HepG2 (cell line): ENCODE results near the gene COPS7A. TPM values are rescaled to one million over a fixed set of nuclear protein-coding genes. Genes with fewer than 3 reads are reported as not detected.

Experiments
- DNMT1 ChIP-seq: sonication (generic); formaldehyde crosslinking; IDR thresholded peaks from 2 replicates; pipeline ENCODE4 v1.5.1; 2020; ENCODE audit warnings: mild to moderate bottlenecking, missing genetic modification reagents
- FOXM1 ChIP-seq: sonication (generic); formaldehyde crosslinking; IDR thresholded peaks from 2 replicates; pipeline ENCODE4 v1.5.0; 2020; ENCODE audit warnings: missing genetic modification reagents
- GABPB1 ChIP-seq: IDR thresholded peaks from 2 replicates; pipeline ENCODE4 v1.6.1; 2016; ENCODE audit warnings: mild to moderate bottlenecking, missing genetic modification reagents, moderate library complexity, missing compliant biosample characterization
- IKZF4 ChIP-seq: sonication (generic); formaldehyde crosslinking; IDR thresholded peaks from 2 replicates; pipeline ENCODE4 v1.5.1; 2020; ENCODE audit warnings: borderline replicate concordance, mild to moderate bottlenecking, low read depth, missing genetic modification reagents; ENCODE audit errors: not compliant biosample characterization
- JDP2 ChIP-seq: sonication (generic); formaldehyde crosslinking; IDR thresholded peaks from 2 replicates; pipeline ENCODE4 v1.8.1; 2022; ENCODE audit warnings: missing genetic modification reagents, borderline replicate concordance
- NCOA2 ChIP-seq: sonication (generic); formaldehyde crosslinking; IDR thresholded peaks from 2 replicates; pipeline ENCODE4 v1.8.0; 2022; ENCODE audit warnings: inconsistent platforms
- POLR2AphosphoS5 ChIP-seq: IDR thresholded peaks from 2 replicates; pipeline ENCODE4 v1.6.1; 2012; ENCODE audit warnings: low read depth, low read length
- SSRP1 ChIP-seq: IDR thresholded peaks from 2 replicates; pipeline ENCODE4 v1.6.1; 2016; ENCODE audit warnings: control low read depth
- TAF1 ChIP-seq: sonication (generic); formaldehyde crosslinking; IDR thresholded peaks from 2 replicates; pipeline ENCODE4 v1.4.0; 2020; ENCODE audit warnings: missing genetic modification reagents
- ZFP82 ChIP-seq: sonication (generic); formaldehyde crosslinking; IDR thresholded peaks from 2 replicates; pipeline ENCODE4 v1.5.1; 2020; ENCODE audit warnings: mild to moderate bottlenecking, missing genetic modification reagents, borderline replicate concordance
- ZFYVE20 ChIP-seq: sonication (generic); formaldehyde crosslinking; IDR thresholded peaks from 2 replicates; pipeline ENCODE4 v1.8.0; 2023; ENCODE audit warnings: low read depth, mild to moderate bottlenecking, moderate library complexity, missing genetic modification reagents, borderline replicate concordance
- ZNF263 ChIP-seq: sonication (generic); formaldehyde crosslinking; IDR thresholded peaks from 2 replicates; pipeline ENCODE4 v1.4.0; 2020; ENCODE audit warnings: missing genetic modification reagents
- ZNF580 ChIP-seq: IDR thresholded peaks from 2 replicates; pipeline ENCODE4 v1.6.1; 2016; ENCODE audit warnings: low read depth, borderline replicate concordance
- ZNF746 ChIP-seq: sonication (generic); formaldehyde crosslinking; IDR thresholded peaks from 2 replicates; pipeline ENCODE4 v1.8.0; 2022; ENCODE audit warnings: mild to moderate bottlenecking, missing genetic modification reagents
- ZSCAN25 ChIP-seq: sonication (generic); formaldehyde crosslinking; IDR thresholded peaks from 2 replicates; pipeline ENCODE4 v1.8.0; 2022; ENCODE audit warnings: mild to moderate bottlenecking, missing genetic modification reagents
- polyA plus RNA-seq, 8 experiments: library from polyadenylated mRNA; depleted of rRNA in 3 of 8; stranded (reverse) in 7 of 8; unstranded in 1 of 8; fragments of >200 nt; fragmentation: Illumina TruSeq in 4 of 8; extraction: Trizol in 4 of 8; gene quantifications; 2 replicates each; pipeline versions ENCODE4 v1.2.1 to v1.2.3, GENCODE V29; 2011 to 2016; ENCODE audit warnings: low read depth in 4 of 8, missing spikeins in 1 of 8, mixed read lengths in 1 of 8; ENCODE audit not compliant: insufficient read depth in 1 of 8
- total RNA-seq, 5 experiments: library from RNA; depleted of rRNA; stranded (reverse); fragments of >200 nt; fragmentation: Illumina TruSeq; extraction: Trizol; gene quantifications; 2 replicates each; pipeline ENCODE4 v1.2.3, GENCODE V29; 2016; ENCODE audit warnings: low read depth in 1 of 5
- TF ChIP-seq, protein P1 (sequence below): sonication (generic); formaldehyde crosslinking; conservative IDR thresholded peaks from 2 replicates; pipeline ENCODE4 v1.8.1; 2023; ENCODE audit warnings: missing genetic modification reagents
- TF ChIP-seq, protein P2 (sequence below), 2 experiments: sonication (generic) in 1 of 2; formaldehyde crosslinking in 1 of 2; IDR thresholded peaks; 2 replicates each; pipeline versions ENCODE4 v1.4.0 to v1.6.1; 2016 to 2020; ENCODE audit warnings: borderline replicate concordance in 1 of 2, low read depth in 1 of 2, mild to moderate bottlenecking in 1 of 2, missing genetic modification reagents in 1 of 2
- TF ChIP-seq, protein P3 (sequence below): sonication (generic); formaldehyde crosslinking; IDR thresholded peaks from 2 replicates; pipeline ENCODE4 v1.5.0; 2020; ENCODE audit warnings: missing genetic modification reagents, mild to moderate bottlenecking, borderline replicate concordance

The COPS7A gene
- total and polyA plus RNA-seq, 2 of the 13 experiments (the other 11 are each of a cell fraction or from before 2014, with no cell fraction given), result 40.0 to 73.6 TPM

DNA sequence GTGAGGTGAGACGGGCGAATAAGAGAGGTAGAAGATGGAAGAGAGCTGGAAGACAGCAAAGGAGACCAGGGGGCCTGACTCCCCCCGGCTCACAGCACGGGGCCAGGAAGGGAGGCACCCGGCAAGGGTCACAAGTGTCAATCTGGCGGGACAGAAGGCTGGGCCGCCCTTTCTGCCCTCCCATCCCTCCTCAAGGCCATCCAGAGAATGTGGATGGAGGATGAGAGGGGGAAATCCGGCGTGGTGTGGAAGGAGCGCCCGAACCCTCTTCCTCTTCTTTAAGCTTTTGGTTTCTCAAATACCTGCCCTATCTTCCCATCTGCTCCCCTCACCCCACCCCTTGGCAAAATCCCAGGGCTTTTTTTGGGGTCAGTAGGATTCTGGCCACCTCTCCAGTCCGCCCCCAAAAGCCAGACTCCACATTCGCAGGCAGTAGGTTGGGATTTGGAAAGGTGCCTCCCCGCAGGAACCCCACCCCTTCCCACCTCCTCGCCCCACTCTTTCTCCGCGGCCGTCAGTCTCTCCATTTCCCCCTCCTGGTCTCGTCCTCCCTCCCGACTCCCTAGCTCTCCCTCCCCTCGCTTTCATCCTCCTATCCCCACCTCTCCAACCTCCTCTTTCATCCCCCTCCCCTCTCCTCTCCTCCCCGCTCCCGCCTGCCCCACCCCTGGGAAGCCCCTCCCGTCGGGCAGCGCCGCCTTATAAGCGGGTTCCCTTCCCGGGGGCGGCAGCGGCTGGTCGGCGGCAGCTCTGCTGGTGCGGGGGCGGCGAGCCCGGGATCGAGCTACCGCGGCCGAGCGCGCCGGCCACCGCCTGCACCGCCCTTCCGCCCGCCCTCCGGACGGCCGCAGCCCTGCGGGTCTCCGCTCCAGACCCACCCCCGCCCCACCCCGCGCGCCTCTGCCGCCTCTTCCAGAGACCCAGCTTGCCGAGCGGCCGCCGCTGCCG, 42.1 kb downstream of the COPS7A start, which contains the start of gene PTMS (continued):
- TF ChIP-seq, protein P1, sequence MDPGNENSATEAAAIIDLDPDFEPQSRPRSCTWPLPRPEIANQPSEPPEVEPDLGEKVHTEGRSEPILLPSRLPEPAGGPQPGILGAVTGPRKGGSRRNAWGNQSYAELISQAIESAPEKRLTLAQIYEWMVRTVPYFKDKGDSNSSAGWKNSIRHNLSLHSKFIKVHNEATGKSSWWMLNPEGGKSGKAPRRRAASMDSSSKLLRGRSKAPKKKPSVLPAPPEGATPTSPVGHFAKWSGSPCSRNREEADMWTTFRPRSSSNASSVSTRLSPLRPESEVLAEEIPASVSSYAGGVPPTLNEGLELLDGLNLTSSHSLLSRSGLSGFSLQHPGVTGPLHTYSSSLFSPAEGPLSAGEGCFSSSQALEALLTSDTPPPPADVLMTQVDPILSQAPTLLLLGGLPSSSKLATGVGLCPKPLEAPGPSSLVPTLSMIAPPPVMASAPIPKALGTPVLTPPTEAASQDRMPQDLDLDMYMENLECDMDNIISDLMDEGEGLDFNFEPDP (CRISPR knock-in tag), result no peak
- peak; percentile 85 for TF ChIP-seq POLR2AphosphoS5
- no peak for TF ChIP-seq ZNF580
- no peak for TF ChIP-seq JDP2 (CRISPR knock-in tag)
- no peak for TF ChIP-seq FOXM1 (CRISPR knock-in tag)
- peak; percentile 75; the same call in 1 of the 2 replicates for TF ChIP-seq ZFP82 (CRISPR knock-in tag)
- TF ChIP-seq, protein P2, sequence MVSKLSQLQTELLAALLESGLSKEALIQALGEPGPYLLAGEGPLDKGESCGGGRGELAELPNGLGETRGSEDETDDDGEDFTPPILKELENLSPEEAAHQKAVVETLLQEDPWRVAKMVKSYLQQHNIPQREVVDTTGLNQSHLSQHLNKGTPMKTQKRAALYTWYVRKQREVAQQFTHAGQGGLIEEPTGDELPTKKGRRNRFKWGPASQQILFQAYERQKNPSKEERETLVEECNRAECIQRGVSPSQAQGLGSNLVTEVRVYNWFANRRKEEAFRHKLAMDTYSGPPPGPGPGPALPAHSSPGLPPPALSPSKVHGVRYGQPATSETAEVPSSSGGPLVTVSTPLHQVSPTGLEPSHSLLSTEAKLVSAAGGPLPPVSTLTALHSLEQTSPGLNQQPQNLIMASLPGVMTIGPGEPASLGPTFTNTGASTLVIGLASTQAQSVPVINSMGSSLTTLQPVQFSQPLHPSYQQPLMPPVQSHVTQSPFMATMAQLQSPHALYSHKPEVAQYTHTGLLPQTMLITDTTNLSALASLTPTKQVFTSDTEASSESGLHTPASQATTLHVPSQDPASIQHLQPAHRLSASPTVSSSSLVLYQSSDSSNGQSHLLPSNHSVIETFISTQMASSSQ (IDR thresholded peaks at IDR 0.05; ENCODE audit: low read depth), result no peak
- TF ChIP-seq, protein P2 (CRISPR knock-in tag; IDR thresholded peaks at IDR 0.05; ENCODE audit: borderline replicate concordance), result no peak
- TF ChIP-seq, protein P3, sequence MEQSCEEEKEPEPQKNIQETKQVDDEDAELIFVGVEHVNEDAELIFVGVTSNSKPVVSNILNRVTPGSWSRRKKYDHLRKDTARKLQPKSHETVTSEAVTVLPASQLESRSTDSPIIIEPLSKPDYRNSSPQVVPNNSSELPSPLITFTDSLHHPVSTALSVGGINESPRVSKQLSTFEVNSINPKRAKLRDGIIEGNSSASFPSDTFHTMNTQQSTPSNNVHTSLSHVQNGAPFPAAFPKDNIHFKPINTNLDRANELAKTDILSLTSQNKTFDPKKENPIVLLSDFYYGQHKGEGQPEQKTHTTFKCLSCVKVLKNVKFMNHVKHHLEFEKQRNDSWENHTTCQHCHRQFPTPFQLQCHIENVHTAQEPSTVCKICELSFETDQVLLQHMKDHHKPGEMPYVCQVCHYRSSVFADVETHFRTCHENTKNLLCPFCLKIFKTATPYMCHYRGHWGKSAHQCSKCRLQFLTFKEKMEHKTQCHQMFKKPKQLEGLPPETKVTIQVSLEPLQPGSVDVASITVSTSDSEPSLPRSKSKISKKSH, result no peak
- peak; percentile 41; the same call in 1 of the 2 replicates for TF ChIP-seq TAF1
- TF ChIP-seq ZFYVE20 (CRISPR knock-in tag), result no peak
- TF ChIP-seq SSRP1, result no peak
- no peak for TF ChIP-seq IKZF4 (CRISPR knock-in tag)
- peak; percentile 96 for TF ChIP-seq ZSCAN25 (CRISPR knock-in tag)
- peak; percentile 42 for TF ChIP-seq GABPB1
- TF ChIP-seq NCOA2 (CRISPR knock-in tag), result no peak
- peak; percentile 39; the same call in 1 of the 2 replicates for TF ChIP-seq ZNF263
- peak; percentile 91 for TF ChIP-seq ZNF746
- TF ChIP-seq DNMT1 (CRISPR knock-in tag), result no peak
